HG03520 (cell line): ENCODE results near the gene PROK1.
"Not testable (repeated sequence)": the region's sequence is repeated elsewhere in the genome, so short reads cannot be mapped to it uniquely, and the experiment has no call there.

Source experiments
- ATAC-seq: cut with Tn5 transposase; IDR thresholded peaks from one replicate; pipeline ENCODE4 v1.9.1; 2021; ENCODE audit warnings: mild to moderate bottlenecking, moderate library complexity; ENCODE audit not compliant: unreplicated experiment

The PROK1 gene

GRCh38 chr1:110450929-110451328, at the start of gene PROK1:
Gene PROK1 (plus strand): TSS chr1:110451149. CDS start chr1:110451217, 68 bp downstream.
- no peak for ATAC-seq

- no peak for ATAC-seq
Observed at GRCh38 chr1:110403805-110404204, 47.1 kb upstream of the PROK1 start.

GRCh38 chr1:110404401-110404800, 46.5 kb upstream of the PROK1 start:
- ATAC-seq, result no peak

GRCh38 chr1:110406407-110406806, 44.5 kb upstream of the PROK1 start:
- ATAC-seq, result not testable (repeated sequence)

GRCh38 chr1:110407260-110408210, 43.4 kb upstream of the PROK1 start, which contains the start of gene LAMTOR5:
Gene LAMTOR5 (minus strand): TSS chr1:110407694. CDS start chr1:110407620, 74 bp downstream.
- peak; percentile 87 for ATAC-seq

- no peak for ATAC-seq
Observed at GRCh38 chr1:110408488-110408887, 42.5 kb upstream of the PROK1 start.

GRCh38 chr1:110409316-110409715, 41.6 kb upstream of the PROK1 start:
- no peak for ATAC-seq

GRCh38 chr1:110411173-110411735, 39.7 kb upstream of the PROK1 start:
- no peak for ATAC-seq

- no peak for ATAC-seq
Observed at GRCh38 chr1:110412576-110412975, 38.4 kb upstream of the PROK1 start.

- not testable (repeated sequence) for ATAC-seq
Observed at GRCh38 chr1:110413045-110413444, 37.9 kb upstream of the PROK1 start.

- ATAC-seq, result no peak
Observed at GRCh38 chr1:110418729-110419128, 32.2 kb upstream of the PROK1 start.

GRCh38 chr1:110420023-110420662, 30.8 kb upstream of the PROK1 start:
- no peak for ATAC-seq

GRCh38 chr1:110420874-110421793, 29.8 kb upstream of the PROK1 start:
- no peak for ATAC-seq

GRCh38 chr1:110424699-110425611, 26.0 kb upstream of the PROK1 start:
- ATAC-seq, result no peak

- ATAC-seq, result no peak
Observed at GRCh38 chr1:110425612-110426152, 25.3 kb upstream of the PROK1 start.

- ATAC-seq, result no peak
Observed at GRCh38 chr1:110426854-110427253, 24.1 kb upstream of the PROK1 start.

GRCh38 chr1:110428946-110429345, 22.0 kb upstream of the PROK1 start:
- no peak for ATAC-seq

GRCh38 chr1:110430366-110430765, 20.6 kb upstream of the PROK1 start:
- ATAC-seq, result no peak

- ATAC-seq, result no peak
Observed at GRCh38 chr1:110430901-110431300, 20.0 kb upstream of the PROK1 start.
